Tibial artery (tissue), 4 donors: ENCODE data around the gene LRRC10B.

ENCODE experiments used
- DNase-seq, 2 donors: peaks; one replicate each; pipeline ENCODE4 v3.0.0-alpha.2; 2019
- H3K27ac ChIP-seq, 2 donors: fragments of 200-600 bp; sonication (generic) in 1 of 2; 1 replicate in 1 of 2; 2 replicates in 1 of 2; pipeline ENCODE4 v1.5.1; 2018 to 2019; ENCODE audit warnings: mild to moderate bottlenecking in 1 of 2
- H3K27me3 ChIP-seq, 2 donors: fragments of 200-600 bp; sonication (generic) in 1 of 2; one replicate each; pipeline versions ENCODE4 v1.5.1 to v1.6.0; 2016 to 2019
- H3K36me3 ChIP-seq, 3 donors: fragments of 200-600 bp; sonication (generic) in 2 of 3; one replicate each; pipeline ENCODE4 v1.5.1; 2016 to 2019; ENCODE audit warnings: mild to moderate bottlenecking in 2 of 3
- H3K4me1 ChIP-seq, 4 donors: fragments of 200-600 bp; sonication (generic) in 2 of 4; 1 replicate in 3 of 4; 2 replicates in 1 of 4; pipeline ENCODE4 v1.5.1; 2016 to 2019
- H3K4me3 ChIP-seq, 2 donors: fragments of 200-600 bp; sonication (generic) in 1 of 2; 1 replicate in 1 of 2; 2 replicates in 1 of 2; pipeline ENCODE4 v1.5.1; 2018 to 2019; ENCODE audit warnings: mild to moderate bottlenecking in 2 of 2
- H3K9me3 ChIP-seq, 3 donors: fragments of 200-600 bp; sonication (generic) in 1 of 3; one replicate each; pipeline ENCODE4 v1.5.1; 2016 to 2019
- intact Hi-C: fragments of 100-400 bp; cut with DNase I; formaldehyde crosslinking; loops from one replicate; pipeline ENCODE4 v1.15.0; 2023; ENCODE audit warnings: low total_unique reads
- TF ChIP-seq, protein P1 (sequence below), 2 experiments: fragments of 200-600 bp in 1 of 2; fragments of 450-650 bp in 1 of 2; IDR thresholded peaks; one replicate each; pipeline ENCODE4 v1.5.1; 2017 to 2019; ENCODE audit warnings: antibody characterized with exemption in 2 of 2, mild to moderate bottlenecking in 1 of 2, moderate library complexity in 1 of 2

LRRC10B gene

DNA sequence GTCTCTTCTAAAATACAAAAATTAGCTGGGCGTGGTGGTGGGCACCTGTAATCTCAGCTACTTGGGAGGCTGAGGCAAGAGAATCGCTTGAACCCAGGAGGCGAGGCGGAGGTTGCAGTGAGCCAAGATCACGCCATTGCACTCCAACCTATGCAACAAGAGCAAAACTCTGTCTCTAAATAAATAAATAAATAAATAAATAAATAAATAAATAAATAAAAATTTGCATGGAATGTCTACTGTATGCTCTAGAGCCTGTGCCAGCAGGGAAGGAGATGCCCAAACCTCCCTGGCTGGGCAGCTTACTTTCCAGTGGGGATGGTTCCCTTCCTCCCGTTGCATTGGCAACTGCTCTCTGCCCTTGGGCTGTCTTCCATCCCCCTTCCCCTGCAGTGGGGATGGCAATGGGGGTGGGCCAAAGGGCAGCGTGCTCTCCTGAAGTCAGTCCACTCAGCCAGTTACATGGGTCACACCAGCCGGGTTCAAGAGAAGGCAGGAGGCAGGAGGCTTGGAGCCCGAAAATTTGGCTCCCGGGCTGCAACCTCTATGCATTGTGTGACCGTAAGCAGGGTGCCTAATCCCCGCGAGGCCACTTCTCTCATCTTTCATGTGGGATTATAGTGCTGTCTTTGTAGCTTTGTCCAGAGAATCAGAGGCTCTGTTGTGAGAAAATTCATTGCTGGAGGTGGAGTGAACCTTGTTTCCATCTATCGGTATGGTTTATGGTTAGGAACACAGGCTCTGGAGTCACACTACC lies 1.4 kb upstream of the LRRC10B start:
- no peak for DNase-seq
- TF ChIP-seq, protein P1, sequence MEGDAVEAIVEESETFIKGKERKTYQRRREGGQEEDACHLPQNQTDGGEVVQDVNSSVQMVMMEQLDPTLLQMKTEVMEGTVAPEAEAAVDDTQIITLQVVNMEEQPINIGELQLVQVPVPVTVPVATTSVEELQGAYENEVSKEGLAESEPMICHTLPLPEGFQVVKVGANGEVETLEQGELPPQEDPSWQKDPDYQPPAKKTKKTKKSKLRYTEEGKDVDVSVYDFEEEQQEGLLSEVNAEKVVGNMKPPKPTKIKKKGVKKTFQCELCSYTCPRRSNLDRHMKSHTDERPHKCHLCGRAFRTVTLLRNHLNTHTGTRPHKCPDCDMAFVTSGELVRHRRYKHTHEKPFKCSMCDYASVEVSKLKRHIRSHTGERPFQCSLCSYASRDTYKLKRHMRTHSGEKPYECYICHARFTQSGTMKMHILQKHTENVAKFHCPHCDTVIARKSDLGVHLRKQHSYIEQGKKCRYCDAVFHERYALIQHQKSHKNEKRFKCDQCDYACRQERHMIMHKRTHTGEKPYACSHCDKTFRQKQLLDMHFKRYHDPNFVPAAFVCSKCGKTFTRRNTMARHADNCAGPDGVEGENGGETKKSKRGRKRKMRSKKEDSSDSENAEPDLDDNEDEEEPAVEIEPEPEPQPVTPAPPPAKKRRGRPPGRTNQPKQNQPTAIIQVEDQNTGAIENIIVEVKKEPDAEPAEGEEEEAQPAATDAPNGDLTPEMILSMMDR (IDR thresholded peaks at IDR 0.05) = no peak
- intact Hi-C loops = no loop called here
- Histone ChIP-seq H3K4me3 (no peak overlapping the region), H3K27ac (no peak overlapping the region), H3K36me3 (no peaks in the 10 kb centered on the region), H3K4me1 (peaks cover 0 to 42% (median 29%) of the 10 kb centered on the region in 4 donors), H3K9me3 (no peaks in the 10 kb centered on the region), H3K27me3 (peaks cover 0 to 22% of the 10 kb centered on the region in 2 donors)

DNA sequence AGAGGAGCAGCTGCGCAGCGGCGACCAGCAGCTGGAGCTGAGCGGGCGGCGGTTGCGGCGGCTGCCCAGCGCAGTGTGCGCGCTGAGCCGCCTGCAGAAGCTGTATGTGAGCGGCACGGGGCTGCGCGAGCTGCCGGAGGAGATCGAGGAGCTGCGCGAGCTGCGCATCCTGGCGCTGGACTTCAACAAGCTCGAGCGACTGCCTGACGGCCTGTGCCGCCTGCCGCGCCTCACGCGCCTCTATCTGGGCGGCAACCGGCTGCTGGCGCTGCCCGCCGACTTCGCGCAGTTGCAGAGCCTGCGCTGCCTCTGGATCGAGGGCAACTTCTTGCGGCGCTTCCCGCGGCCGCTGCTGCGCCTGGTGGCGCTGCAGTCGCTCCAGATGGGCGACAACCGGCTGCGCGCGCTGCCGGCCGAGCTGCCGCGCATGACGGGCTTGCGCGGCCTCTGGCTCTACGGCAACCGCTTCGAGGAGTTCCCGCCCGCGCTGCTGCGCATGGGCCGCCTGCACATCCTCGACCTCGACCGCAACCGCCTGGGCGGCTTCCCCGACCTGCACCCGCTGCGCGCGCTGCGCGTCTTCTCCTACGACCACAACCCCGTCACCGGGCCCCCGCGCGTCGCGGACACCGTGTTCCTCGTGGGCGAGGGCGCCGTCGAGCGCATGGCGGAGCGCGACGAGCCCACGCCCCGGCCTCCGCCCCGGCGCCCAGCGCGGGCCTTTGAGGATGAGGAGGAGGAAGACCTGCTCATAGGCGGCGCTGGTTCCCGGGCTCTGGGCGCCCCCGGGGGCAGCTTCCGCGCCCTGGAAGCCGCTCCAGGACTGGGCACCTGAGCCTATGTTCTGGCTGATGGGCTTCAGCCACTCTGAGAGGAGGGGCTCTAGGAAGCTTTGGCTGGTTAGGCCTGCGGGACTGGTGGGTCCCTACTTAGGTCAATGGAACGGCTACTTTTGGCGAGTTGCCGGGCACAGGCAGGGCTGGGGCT lies 787 bp downstream of the LRRC10B start:
- TF ChIP-seq, protein P1 (IDR thresholded peaks at IDR 0.05) = peak; percentile 59 to 60
- peak overlapping the region; percentile 92 to 95 for H3K27ac ChIP-seq
- peak overlapping the region; percentile 46 to 58 for H3K4me3 ChIP-seq
- no peaks in the 10 kb centered on the region for H3K9me3 ChIP-seq
- peak in 1 of 2 donors; percentile 81 for DNase-seq
- intact Hi-C loops = no loop called here
- H3K36me3 ChIP-seq = no peaks in the 10 kb centered on the region
- peaks cover 0 to 57% (median 45%) of the 10 kb centered on the region in 4 donors for H3K4me1 ChIP-seq
- H3K27me3 ChIP-seq = peaks cover 0 to 25% of the 10 kb centered on the region in 2 donors

DNA sequence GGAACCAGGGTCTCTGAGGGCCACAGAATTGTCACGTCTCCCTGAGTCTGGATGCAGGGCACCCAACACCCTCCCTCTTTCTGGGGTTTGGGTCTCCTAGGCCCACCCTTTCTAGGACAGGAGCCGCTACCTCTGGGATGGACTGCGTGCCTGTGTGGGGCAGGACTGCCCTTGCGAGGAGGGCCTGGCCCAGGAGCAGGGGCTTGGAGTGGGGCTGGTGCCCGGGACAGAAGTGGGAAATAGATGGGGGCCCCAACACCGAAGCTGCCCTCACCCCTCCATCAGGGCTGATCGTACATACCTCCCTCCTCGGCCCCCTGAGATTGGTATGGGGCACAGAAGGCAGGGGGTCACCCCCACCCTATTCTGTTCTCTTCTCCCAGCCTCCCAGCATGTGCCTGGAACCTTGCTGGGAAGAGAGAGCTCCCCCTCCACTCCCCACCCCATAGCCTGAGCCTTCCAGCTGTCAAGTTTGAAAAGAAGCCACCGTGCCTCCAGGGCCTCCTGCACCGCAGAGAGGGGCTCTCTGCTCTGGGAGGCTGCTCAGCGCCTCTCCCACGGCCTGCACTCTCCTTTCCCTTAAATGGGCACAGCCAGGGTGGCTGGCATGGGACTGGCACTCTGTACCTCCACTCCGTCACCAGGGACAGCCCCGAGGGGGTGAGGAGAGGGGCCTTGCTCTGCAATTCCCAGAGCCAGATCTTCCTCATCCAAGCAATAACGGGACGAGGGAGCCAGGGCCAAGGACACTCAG lies 1.8 kb downstream of the LRRC10B start:
- Histone ChIP-seq H3K27me3 (peaks cover 0 to 25% of the 10 kb centered on the region in 2 donors), H3K27ac (peak overlapping the region; percentile 92 to 95), H3K9me3 (no peaks in the 10 kb centered on the region), H3K36me3 (no peaks in the 10 kb centered on the region), H3K4me3 (peak overlapping the region; percentile 46 to 58), H3K4me1 (peaks cover 0 to 57% (median 48%) of the 10 kb centered on the region in 4 donors)
- intact Hi-C loops = no loop called here
- peak; percentile 51 to 92 for DNase-seq
- TF ChIP-seq, protein P1 (IDR thresholded peaks at IDR 0.05) = no peak

DNA sequence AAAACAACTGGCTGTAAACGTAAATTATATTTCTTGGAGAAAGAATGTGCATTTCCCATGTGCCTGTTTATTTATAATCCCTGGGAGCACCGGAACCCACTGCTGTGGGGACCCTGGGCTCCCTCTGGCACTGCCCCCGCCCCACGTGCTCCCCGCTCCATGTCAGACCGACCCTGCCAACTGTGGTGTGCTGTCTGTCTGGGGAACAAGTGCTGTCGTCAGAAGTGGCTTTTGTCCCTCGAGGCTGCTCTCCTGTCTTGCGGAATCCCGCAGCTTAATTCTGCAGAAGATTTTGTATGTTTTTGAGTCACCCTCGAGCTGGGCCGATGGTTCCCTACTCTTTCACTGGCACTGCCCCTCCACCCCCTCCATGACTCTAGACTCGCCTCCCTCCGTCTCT lies 2.4 kb downstream of the LRRC10B start:
- Histone ChIP-seq H3K4me1 (peaks cover 0 to 57% (median 48%) of the 10 kb centered on the region in 4 donors), H3K9me3 (no peaks in the 10 kb centered on the region), H3K27me3 (peaks cover 0 to 25% of the 10 kb centered on the region in 2 donors), H3K27ac (peak overlapping the region; percentile 92 to 95), H3K4me3 (peak overlapping the region in 1 of 2 donors; percentile 58), H3K36me3 (no peaks in the 10 kb centered on the region)
- intact Hi-C loops = no loop called here
- peak; percentile 78 to 95 for DNase-seq
- TF ChIP-seq, protein P1 (IDR thresholded peaks at IDR 0.05) = no peak

DNA sequence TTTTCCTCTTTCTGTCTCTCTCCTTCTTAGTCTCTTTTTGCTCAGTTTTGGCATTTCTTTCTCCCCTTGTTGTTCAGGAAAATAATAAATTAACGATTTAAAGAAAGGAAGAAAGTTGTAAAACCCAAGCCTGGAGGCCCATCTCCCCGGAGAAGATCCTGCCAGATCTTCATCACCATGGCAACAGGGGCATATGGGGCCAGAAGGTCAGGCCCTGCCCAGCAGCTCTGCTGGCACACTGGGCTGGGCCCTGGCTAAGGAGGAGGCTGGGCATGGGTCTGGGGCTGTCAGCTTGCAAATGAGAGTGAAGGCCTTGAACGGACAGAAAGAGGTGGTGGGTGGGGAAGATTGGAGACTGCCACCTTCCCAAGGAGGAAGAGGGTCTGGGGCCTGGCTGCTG lies 2.8 kb downstream of the LRRC10B start:
- H3K4me3 ChIP-seq = no peak overlapping the region
- DNase-seq = no peak
- H3K27ac ChIP-seq = peak overlapping the region; percentile 92 to 95
- H3K27me3 ChIP-seq = peaks cover 0 to 25% of the 10 kb centered on the region in 2 donors
- TF ChIP-seq, protein P1 (IDR thresholded peaks at IDR 0.05) = no peak
- peaks cover 0 to 61% (median 49%) of the 10 kb centered on the region in 4 donors for H3K4me1 ChIP-seq
- no peaks in the 10 kb centered on the region for H3K36me3 ChIP-seq
- intact Hi-C loops = no loop called here
- no peaks in the 10 kb centered on the region for H3K9me3 ChIP-seq
